WI38 (cell line): ENCODE measurements around the gene HSP90B1.

ENCODE experiments used
- H3K4me3 ChIP-seq: 2 replicates; pipeline ENCODE4 v1.5.1; 2011; ENCODE audit warnings: low read depth, mild to moderate bottlenecking, control low read depth, low read length
- TF ChIP-seq, protein P1 (sequence below): IDR thresholded peaks from 2 replicates; pipeline ENCODE4 v1.5.1; 2012; ENCODE audit warnings: low read depth, mild to moderate bottlenecking, control low read depth, low read length

HSP90B1 gene

DNA sequence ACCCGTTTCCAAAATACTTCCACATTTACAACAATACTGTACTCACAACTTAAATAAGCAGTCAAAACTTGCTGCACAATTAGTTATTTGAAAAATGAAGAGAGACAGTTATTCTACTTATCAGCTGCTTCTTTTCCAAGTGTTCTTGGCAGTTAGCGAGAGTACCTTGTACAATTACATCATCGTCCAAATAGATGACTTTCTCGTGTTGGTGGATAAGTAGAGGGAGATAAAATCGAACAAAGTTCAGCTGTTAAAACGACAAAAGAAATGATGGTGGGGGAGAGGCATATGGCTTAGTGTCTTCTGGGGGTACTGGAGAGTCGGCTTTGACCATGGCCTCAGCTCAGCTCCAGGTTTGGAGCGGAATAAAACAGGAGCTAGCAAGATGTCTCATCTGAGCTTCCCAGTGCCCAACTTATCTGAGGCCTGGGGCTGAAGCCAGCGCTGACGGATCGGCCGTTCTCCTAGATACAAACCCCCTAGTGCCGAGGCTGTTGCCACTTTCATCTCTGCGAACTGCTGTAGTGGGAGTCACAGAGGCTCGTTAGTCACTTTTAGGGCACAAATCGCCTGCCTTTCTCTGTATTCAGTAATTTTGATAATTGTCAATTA is 67.2 kb downstream of the HSP90B1 start:
- TF ChIP-seq, protein P1, sequence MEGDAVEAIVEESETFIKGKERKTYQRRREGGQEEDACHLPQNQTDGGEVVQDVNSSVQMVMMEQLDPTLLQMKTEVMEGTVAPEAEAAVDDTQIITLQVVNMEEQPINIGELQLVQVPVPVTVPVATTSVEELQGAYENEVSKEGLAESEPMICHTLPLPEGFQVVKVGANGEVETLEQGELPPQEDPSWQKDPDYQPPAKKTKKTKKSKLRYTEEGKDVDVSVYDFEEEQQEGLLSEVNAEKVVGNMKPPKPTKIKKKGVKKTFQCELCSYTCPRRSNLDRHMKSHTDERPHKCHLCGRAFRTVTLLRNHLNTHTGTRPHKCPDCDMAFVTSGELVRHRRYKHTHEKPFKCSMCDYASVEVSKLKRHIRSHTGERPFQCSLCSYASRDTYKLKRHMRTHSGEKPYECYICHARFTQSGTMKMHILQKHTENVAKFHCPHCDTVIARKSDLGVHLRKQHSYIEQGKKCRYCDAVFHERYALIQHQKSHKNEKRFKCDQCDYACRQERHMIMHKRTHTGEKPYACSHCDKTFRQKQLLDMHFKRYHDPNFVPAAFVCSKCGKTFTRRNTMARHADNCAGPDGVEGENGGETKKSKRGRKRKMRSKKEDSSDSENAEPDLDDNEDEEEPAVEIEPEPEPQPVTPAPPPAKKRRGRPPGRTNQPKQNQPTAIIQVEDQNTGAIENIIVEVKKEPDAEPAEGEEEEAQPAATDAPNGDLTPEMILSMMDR: no peak
- no peak overlapping the region for H3K4me3 ChIP-seq
